ENCODE data around the gene CFAP206.
"Not testable (repeated sequence)": the region's sequence is repeated elsewhere in the genome, so short reads cannot be mapped to it uniquely, and the experiment has no call there.

CFAP206 gene

GRCh38 chr6:87484491-87484890, 76.7 kb downstream of the CFAP206 start:
- DNase-seq (ENCODE audit: extremely low read depth, low read depth), result no peak
- TF ChIP-seq, protein P1, sequence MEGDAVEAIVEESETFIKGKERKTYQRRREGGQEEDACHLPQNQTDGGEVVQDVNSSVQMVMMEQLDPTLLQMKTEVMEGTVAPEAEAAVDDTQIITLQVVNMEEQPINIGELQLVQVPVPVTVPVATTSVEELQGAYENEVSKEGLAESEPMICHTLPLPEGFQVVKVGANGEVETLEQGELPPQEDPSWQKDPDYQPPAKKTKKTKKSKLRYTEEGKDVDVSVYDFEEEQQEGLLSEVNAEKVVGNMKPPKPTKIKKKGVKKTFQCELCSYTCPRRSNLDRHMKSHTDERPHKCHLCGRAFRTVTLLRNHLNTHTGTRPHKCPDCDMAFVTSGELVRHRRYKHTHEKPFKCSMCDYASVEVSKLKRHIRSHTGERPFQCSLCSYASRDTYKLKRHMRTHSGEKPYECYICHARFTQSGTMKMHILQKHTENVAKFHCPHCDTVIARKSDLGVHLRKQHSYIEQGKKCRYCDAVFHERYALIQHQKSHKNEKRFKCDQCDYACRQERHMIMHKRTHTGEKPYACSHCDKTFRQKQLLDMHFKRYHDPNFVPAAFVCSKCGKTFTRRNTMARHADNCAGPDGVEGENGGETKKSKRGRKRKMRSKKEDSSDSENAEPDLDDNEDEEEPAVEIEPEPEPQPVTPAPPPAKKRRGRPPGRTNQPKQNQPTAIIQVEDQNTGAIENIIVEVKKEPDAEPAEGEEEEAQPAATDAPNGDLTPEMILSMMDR (IDR thresholded peaks at IDR 0.05; ENCODE audit: low read depth, low read length), result no peak

DNA sequence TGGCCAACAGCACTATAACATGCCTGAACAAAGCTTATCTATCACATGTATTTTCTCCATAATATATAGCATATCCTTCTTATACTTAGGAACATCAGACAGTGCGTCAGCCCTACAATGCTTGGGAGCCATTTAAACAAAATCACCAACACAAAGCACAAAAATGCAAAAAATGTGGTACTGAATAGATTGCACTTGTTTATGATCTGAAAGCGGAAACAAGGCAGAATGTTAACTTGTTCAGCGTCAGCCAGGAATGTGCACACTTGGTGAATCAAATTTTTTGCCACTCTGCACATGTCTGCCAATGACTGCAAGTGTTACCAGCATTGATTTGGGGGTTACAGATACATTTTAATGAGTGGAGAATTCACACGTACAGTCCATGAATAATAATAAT, 79.8 kb downstream of the CFAP206 start:
- TF ChIP-seq, protein P1 (IDR thresholded peaks at IDR 0.05; ENCODE audit: low read depth, low read length), result no peak
- DNase-seq (ENCODE audit: extremely low read depth, low read depth), result no peak

GRCh38 chr6:87489326-87489725, 81.6 kb downstream of the CFAP206 start:
- not testable (repeated sequence) for DNase-seq (ENCODE audit: extremely low read depth, low read depth)

DNA sequence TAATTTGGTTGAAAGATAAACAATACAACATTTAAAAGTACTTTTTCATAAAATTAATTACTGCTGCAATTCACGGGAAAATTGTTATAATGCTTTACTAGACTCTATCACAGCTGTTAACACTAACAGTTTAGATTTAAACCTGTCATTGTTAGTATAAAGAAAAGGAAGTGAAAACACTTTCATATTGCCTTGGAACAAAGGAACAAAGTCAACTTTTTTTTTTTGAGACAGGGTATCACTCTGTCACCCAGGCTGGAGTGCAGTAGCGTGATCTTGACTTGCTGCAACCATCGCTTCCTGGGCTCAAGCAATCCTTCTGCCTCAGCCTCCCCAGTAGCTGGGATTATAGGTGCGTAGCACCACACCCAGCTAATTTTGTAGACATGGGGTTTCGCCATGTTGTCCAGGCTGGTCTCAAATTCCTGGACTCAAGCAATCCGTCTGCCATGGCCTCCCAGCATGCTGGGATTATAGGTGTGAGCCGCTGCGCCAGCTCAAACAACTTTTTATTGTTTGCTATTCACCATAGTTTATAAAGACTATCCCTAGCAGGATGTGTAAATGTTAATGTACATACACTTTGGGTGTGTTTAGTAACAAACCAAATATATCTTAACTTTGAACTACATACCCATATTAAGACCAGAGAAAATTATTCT, 87.1 kb downstream of the CFAP206 start:
- no peak for DNase-seq (ENCODE audit: extremely low read depth, low read depth)
- TF ChIP-seq, protein P1 (IDR thresholded peaks at IDR 0.05; ENCODE audit: low read depth, low read length), result no peak

DNA sequence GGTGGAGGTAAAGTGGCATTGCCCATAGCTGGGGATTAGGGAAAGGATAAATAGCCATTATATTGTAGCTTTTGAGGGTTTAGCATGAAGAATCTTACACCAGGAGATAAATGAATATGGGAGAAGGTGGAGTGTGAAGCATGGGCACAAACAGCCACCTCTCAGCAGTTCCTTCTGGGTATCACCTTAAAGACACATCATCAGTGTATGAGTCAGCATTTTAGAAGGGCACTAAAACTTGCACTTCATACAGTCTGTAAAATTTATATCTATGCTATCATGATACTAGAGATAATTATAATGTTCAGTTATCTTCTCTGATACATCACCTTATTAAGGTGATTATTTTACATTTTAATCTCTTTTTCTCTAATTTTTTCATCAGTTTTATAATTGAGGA, 90.3 kb downstream of the CFAP206 start:
- DNase-seq (ENCODE audit: extremely low read depth, low read depth), result no peak
- TF ChIP-seq, protein P1 (IDR thresholded peaks at IDR 0.05; ENCODE audit: low read depth, low read length), result no peak

DNA sequence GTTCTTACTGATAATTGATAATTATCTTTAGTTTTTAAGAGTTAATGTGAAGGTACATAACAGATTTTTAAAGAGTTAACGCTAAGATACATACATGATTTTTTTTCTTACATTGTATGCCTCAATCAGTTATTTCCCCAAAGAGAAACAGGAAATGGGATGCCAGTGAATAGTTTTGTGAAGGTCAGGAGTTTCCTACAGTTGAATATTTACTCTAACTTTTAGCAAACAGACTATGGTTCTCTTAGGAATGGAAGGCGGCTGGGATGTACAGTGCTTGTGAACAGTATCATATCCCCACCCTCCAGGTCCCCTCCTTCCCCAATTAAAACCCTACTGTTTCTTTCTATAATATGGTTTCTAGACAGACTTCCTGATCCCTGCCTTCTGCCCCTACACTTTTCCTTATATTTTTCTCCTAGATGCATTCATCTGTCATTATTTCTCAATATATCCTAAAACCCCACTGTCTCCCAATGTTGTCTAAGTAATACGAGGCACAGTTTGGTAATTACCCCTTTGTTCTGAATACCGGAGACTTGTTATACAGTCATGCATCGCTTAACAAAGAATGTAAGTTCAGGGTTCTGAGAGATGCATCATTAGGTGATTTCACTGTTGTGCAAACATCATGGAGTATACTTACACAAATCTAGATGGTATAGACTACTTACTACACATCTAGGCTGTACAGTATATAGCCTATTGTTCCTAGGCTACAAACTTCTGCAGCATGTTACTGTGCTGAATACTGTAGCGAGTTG, 94.2 kb downstream of the CFAP206 start:
- TF ChIP-seq, protein P1 (IDR thresholded peaks at IDR 0.05; ENCODE audit: low read depth, low read length), result no peak
- DNase-seq (ENCODE audit: extremely low read depth, low read depth), result no peak

- no peak for DNase-seq (ENCODE audit: extremely low read depth, low read depth)
- TF ChIP-seq, protein P1 (IDR thresholded peaks at IDR 0.05; ENCODE audit: low read depth, low read length), result no peak
Observed at GRCh38 chr6:87504441-87504840, 96.7 kb downstream of the CFAP206 start.

Data from AG09319 (cell line).